GM18519 (cell line): ENCODE results near the gene STXBP3.

ENCODE experiments used
- ATAC-seq: cut with Tn5 transposase; IDR thresholded peaks from one replicate; pipeline ENCODE4 v1.9.1; 2021; ENCODE audit warnings: mild to moderate bottlenecking, moderate library complexity; ENCODE audit not compliant: unreplicated experiment, low FRiP score

The STXBP3 gene

GRCh38 chr1:108792420-108792819 lies 45.9 kb downstream of the STXBP3 start:
- ATAC-seq: no peak

GRCh38 chr1:108799001-108799400 lies 52.5 kb downstream of the STXBP3 start:
- no peak for ATAC-seq

GRCh38 chr1:108801101-108801500 lies 54.6 kb downstream of the STXBP3 start:
- no peak for ATAC-seq

- no peak for ATAC-seq
Measured at GRCh38 chr1:108803548-108803947, 57.1 kb downstream of the STXBP3 start.

- no peak for ATAC-seq
Measured at GRCh38 chr1:108808438-108808837, 62.0 kb downstream of the STXBP3 start.

GRCh38 chr1:108811611-108812010 lies 65.1 kb downstream of the STXBP3 start:
- no peak for ATAC-seq

- no peak for ATAC-seq
Measured at GRCh38 chr1:108813326-108813725, 66.9 kb downstream of the STXBP3 start.

GRCh38 chr1:108814343-108815125 lies 68.1 kb downstream of the STXBP3 start:
- no peak for ATAC-seq

- no peak for ATAC-seq
Measured at GRCh38 chr1:108815566-108815965, 69.1 kb downstream of the STXBP3 start.

- no peak for ATAC-seq
Measured at GRCh38 chr1:108816049-108816893, 69.8 kb downstream of the STXBP3 start.

GRCh38 chr1:108817016-108817415 lies 70.5 kb downstream of the STXBP3 start:
- ATAC-seq: no peak

GRCh38 chr1:108817811-108818210 lies 71.3 kb downstream of the STXBP3 start:
- ATAC-seq: no peak

- no peak for ATAC-seq
Measured at GRCh38 chr1:108819878-108820277, 73.4 kb downstream of the STXBP3 start.

- no peak for ATAC-seq
Measured at GRCh38 chr1:108823632-108824031, 77.2 kb downstream of the STXBP3 start.

GRCh38 chr1:108824051-108824450 lies 77.6 kb downstream of the STXBP3 start:
- no peak for ATAC-seq

- no peak for ATAC-seq
Measured at GRCh38 chr1:108826081-108826635, 79.7 kb downstream of the STXBP3 start.

- no peak for ATAC-seq
Measured at GRCh38 chr1:108828074-108828961, 81.8 kb downstream of the STXBP3 start.

GRCh38 chr1:108829498-108829916 lies 83.0 kb downstream of the STXBP3 start:
- no peak for ATAC-seq

- no peak for ATAC-seq
Measured at GRCh38 chr1:108830119-108831008, 83.9 kb downstream of the STXBP3 start.
